Esophagus muscularis mucosa (tissue), 3 donors: Measurements from ENCODE around the gene MAGI2.

Experiments used
- CTCF ChIP-seq, 3 experiments: fragments of 200-600 bp in 2 of 3; fragments of 450-650 bp in 1 of 3; sonication (generic) in 2 of 3; IDR thresholded peaks; one replicate each; pipeline ENCODE4 v1.5.1; 2017 to 2019; ENCODE audit warnings: antibody characterized with exemption in 3 of 3, mild to moderate bottlenecking in 2 of 3, moderate library complexity in 1 of 3
- EP300 ChIP-seq: sonication (generic); formaldehyde crosslinking; IDR thresholded peaks from one replicate; pipeline ENCODE4 v1.6.1; 2017; ENCODE audit warnings: antibody characterized with exemption

- TF ChIP-seq CTCF (IDR thresholded peaks at IDR 0.05): no peak
- TF ChIP-seq EP300: no peak
Measured at GRCh38 chr7:78080241-78080640, 1373.2 kb downstream of the MAGI2 start.
